Esophagus squamous epithelium (tissue), 4 donors: ENCODE data around the gene ZMYM2.

Experiments
- CTCF ChIP-seq, 6 experiments: fragments of 450-650 bp in 4 of 6; fragments of 200-600 bp in 2 of 6; sonication (generic) in 2 of 6; IDR thresholded peaks; one replicate each; pipeline ENCODE4 v1.5.1; 2016 to 2019; ENCODE audit warnings: antibody characterized with exemption in 6 of 6, mild to moderate bottlenecking in 4 of 6, moderate library complexity in 4 of 6
- POLR2A ChIP-seq, 4 donors: fragments of 450-650 bp; IDR thresholded peaks; one replicate each; pipeline ENCODE4 v1.6.1; 2017; ENCODE audit warnings: antibody characterized with exemption in 4 of 4, mild to moderate bottlenecking in 4 of 4, moderate library complexity in 3 of 4

- TF ChIP-seq CTCF (IDR thresholded peaks at IDR 0.05) (no peak), POLR2A (IDR thresholded peaks at IDR 0.05) (no peak)
Measured at GRCh38 chr13:20130012-20130411, 171.5 kb downstream of the ZMYM2 start.
